Measurements from ENCODE around the gene XYLT1. TPM values are rescaled to one million over a fixed set of nuclear protein-coding genes. Genes with fewer than 3 reads are reported as not detected.

The XYLT1 gene
- total and polyA plus RNA-seq, 2 of the 13 experiments (the other 11 are each of a cell fraction or from before 2014, with no cell fraction given): not detected

- Histone ChIP-seq H3K4me2 (ENCODE audit: low read depth, low read length) (no peak overlapping the region), H3K9ac (ENCODE audit: insufficient read depth, low read depth, low read length) (no peak overlapping the region), H4K20me1 (ENCODE audit: insufficient read depth, low read length) (no peaks in the 10 kb centered on the region; the same call in 1 of the 2 replicates), H2AFZ (ENCODE audit: low read length) (no peak overlapping the region), H3K27me3 (ENCODE audit: control insufficient read depth in 1 of 2, insufficient read depth in 2 of 2, low read length in 2 of 2) (peaks cover 0 to 54% of the 10 kb centered on the region in 2 experiments; a peak in 3 of 5 replicates), H3K36me3 (replicated peaks in 1 of 2; ENCODE audit: control insufficient read depth in 1 of 2, insufficient read depth in 2 of 2, low read length in 2 of 2) (no peaks in the 10 kb centered on the region), H3K4me1 (ENCODE audit: insufficient read depth, low read length) (no peaks in the 10 kb centered on the region), H3K4me3 (replicated peaks in 1 of 3; ENCODE audit: insufficient read depth in 1 of 3, low read depth in 2 of 3, low read length in 3 of 3) (no peak overlapping the region), H3K79me2 (ENCODE audit: insufficient read depth, low read length) (no peaks in the 10 kb centered on the region), H3K9me3 (ENCODE audit: low read length) (no peaks in the 10 kb centered on the region), H3K27ac (ENCODE audit: extremely low read length, insufficient read depth, low read length) (no peak overlapping the region)
- FAIRE-seq: no peak
- intact Hi-C loops (cut with micrococcal nuclease; ENCODE audit: unreplicated experiment) (no loop called here), in situ Hi-C loops (cut with HindIII; ENCODE audit: extremely low pct_ligation_motif_present, low pct_unique_long_range_greater_than_20kb) (loop anchor here (25.0 kb wide), 1 partner anchor 596 kb away; no protein-coding TSS in a partner anchor)
- POLR2A ChIA-PET: interaction anchor here (0.6 kb wide), 1 partner anchor 8 kb away, joined by 4 read pairs; no protein-coding TSS in a partner anchor
- BruUV-seq (replicated peaks): no TSS peak
- CTCF ChIA-PET (ENCODE audit: low intra/inter-chr PET ratio, low total read pairs): no interaction called here
- no peak for DNase-seq (ENCODE audit: low spot score)
- ATAC-seq: no peak
- 10% methylated on average over 8 of the region's 8 CpGs for WGBS (ENCODE audit: low lambda C conversion rate)
- TF ChIP-seq TARDBP (CRISPR knock-in tag; IDR thresholded peaks at IDR 0.05): no peak
- no peak for TF ChIP-seq ZBTB34 (CRISPR knock-in tag; IDR thresholded peaks at IDR 0.05)
- no peak for TF ChIP-seq THYN1 (CRISPR knock-in tag; IDR thresholded peaks at IDR 0.05; ENCODE audit: borderline replicate concordance, low read depth)
- TF ChIP-seq NKX3-1 (CRISPR knock-in tag; IDR thresholded peaks at IDR 0.05): no peak
- no peak for TF ChIP-seq GMEB1 (CRISPR knock-in tag; IDR thresholded peaks at IDR 0.05; ENCODE audit: borderline replicate concordance)
- TF ChIP-seq HIC2 (CRISPR knock-in tag; IDR thresholded peaks at IDR 0.05; ENCODE audit: low read depth): no peak
- no peak for TF ChIP-seq ZNF687 (CRISPR knock-in tag; IDR thresholded peaks at IDR 0.05)
- TF ChIP-seq RNF219 (CRISPR knock-in tag; IDR thresholded peaks at IDR 0.05): no peak
- TF ChIP-seq HMG20B (CRISPR knock-in tag; conservative IDR thresholded peaks at IDR 0.05): no peak
- no peak for TF ChIP-seq MIXL1 (CRISPR knock-in tag; IDR thresholded peaks at IDR 0.05)
- no peak for TF ChIP-seq ZNF749 (CRISPR knock-in tag; IDR thresholded peaks at IDR 0.05; ENCODE audit: borderline replicate concordance)
- TF ChIP-seq MTA3 (CRISPR knock-in tag; IDR thresholded peaks at IDR 0.05): no peak
Observed at GRCh38 chr16:17457997-17458396, 12.8 kb downstream of the XYLT1 start.

All from HepG2 (cell line).